EH (cell line): Measurements from ENCODE around the gene ZBTB7B.
"Not testable (repeated sequence)": the region's sequence is repeated elsewhere in the genome, so short reads cannot be mapped to it uniquely, and the experiment has no call there.

Experiments used
- DNase-seq: peaks from one replicate; pipeline ENCODE4 v3.0.0-alpha.2; 2015; ENCODE audit warnings: low read depth

Gene ZBTB7B

DNA sequence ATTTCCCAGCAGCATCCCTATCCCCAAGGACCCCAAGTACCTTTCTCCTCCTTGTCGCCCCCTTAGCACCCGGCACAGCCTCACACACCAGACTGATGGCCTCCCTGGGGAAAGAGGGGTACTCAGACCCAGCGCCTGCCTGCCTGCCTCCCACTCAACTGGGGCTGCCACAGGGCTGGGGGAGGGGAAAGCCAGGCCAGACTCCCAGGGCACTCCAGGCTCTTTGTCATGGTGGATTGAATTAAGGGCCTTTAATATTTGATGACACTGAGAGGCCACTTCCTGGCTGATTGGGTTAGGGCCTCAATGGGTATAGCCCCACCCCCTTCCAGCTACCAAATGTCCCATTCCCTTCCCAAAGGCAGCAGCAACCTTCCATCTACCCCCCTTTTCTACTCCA lies 33.9 kb upstream of the ZBTB7B start:
- DNase-seq, result no peak

- no peak for DNase-seq
Observed at GRCh38 chr1:154969246-154969645, 33.4 kb upstream of the ZBTB7B start.

- no peak for DNase-seq
Observed at GRCh38 chr1:154969860-154970452, 32.6 kb upstream of the ZBTB7B start.

DNA sequence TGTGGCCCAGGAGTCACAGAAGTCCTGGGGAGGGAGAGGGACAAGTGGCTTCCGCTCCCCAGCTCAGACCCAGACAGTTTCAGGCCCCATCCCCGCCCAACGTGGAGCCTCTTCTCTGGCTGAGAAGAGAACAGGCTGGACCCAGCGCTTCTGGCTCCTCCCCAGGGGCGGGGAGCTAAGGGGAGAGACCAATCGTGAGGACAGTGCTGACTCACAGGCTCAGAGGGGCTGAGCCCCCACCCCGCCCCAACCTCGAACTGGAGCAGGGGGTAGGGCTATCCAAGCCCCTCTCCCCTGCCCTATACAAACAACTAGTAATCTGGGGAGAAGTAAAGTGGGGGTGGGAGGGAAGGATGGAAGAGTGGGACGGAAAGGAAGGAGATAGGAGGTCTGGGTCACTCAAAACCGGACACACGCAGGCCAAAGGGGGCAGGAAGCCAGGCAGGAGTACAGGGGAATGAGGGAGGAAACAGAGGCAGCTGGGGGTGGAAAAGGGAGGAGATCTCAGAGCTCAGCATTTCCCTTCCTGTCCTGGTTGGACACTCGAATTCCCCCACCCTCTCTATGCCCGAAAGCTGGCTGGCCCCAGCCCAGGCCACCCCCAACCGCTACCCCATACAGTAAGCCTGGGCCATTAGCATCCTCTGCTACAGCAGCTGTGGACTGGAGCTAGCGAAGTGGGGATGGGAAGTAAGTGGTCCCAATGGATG lies 31.8 kb upstream of the ZBTB7B start, which contains the start of gene SHC1:
Gene SHC1, minus strand, starts transcription at position 117 of the 710 bp plus-strand sequence. CDS start 221 bp downstream, outside the sequence.
- peak; percentile 98 for DNase-seq

DNA sequence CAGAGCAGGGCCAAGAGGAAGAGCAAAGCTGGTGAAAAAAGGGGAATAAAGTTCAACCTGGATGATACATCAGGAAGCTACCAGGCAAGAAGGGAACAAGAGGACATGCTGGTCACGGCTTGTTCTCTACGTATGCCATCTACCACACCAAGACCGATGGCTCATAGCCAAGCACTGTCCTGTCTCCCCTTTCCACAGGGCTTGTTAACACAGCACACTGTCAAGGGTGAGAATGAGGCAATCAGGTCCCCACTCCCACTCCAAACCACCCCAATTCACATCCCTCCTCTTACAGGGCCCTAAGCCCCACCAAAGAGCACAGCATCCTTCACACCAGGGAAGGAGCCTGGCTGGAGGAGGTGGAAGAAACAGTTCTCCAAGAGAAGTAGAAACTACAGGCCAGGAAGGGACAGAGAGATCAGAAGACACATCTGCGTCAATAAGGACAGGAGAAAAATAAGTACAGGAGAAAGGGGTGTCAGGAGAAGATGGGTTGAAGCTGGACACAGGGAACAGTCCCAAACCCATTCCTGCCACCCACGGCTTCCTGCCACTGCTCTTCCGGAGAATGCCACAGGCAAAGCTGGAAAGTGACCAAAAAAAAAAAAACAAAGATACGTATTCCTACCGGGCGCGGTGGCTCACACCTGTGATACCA lies 31.1 kb upstream of the ZBTB7B start:
- no peak for DNase-seq

DNA sequence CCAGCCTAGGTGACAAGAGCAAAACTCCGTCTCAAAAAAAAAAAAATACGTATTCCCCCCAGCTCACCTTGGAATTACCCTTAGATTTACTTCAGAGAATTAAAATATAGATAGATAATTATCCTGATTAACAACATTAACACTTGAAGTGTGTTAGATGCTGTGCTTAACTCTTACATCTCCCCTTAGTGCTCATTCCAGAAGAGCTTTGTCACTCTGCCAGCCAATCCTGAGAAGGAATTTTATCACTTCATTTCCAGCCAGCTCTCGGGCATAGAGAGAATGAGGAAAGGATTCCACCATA lies 30.4 kb upstream of the ZBTB7B start:
- DNase-seq, result no peak

- DNase-seq, result peak; percentile 99
Observed at GRCh38 chr1:154972517-154973343, 29.9 kb upstream of the ZBTB7B start.

GRCh38 chr1:154973344-154974101 lies 29.1 kb upstream of the ZBTB7B start:
- DNase-seq, result peak; percentile 99

DNA sequence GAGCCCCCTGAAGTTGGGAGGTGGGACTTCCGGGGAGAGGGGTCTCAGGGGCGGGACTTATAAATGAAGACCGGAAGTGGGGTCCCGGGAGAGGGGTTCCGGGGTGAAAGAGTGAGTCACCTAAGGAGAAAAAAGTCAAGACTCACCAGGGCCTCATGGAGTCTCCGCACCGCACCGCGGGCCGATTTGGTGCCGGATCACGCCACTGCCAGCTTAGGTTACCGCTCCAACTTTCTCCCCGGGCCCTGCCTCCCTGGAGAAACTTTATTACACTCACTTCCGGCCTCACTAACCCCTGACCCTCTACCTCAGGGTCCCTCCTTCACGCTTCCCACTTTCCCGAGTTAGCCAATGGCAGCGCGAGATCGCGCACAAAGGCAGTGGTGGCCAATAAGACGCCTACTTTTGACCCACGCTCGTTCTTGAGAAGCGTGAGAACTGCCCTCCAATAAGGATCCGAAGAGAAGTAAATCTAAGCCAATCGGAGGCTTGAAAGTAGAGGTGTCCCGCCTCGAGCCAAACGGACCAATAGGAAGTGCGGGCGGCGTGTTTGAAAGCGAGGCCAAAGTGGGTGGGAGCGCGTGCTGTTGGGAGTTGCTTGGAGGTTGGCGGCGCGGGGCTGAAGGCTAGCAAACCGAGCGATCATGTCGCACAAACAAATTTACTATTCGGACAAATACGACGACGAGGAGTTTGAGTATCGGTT lies 28.3 kb upstream of the ZBTB7B start, which contains the start of gene CKS1B:
Gene CKS1B, plus strand, starts transcription at position 580 of the 706 bp plus-strand sequence. Its CDS starts 65 bp downstream, at position 645.
- DNase-seq, result peak; percentile 100

- peak; percentile 97 for DNase-seq
Observed at GRCh38 chr1:154974808-154975408, 27.7 kb upstream of the ZBTB7B start.

GRCh38 chr1:154975409-154976059 lies 27.1 kb upstream of the ZBTB7B start:
- peak; percentile 72 for DNase-seq

GRCh38 chr1:154977762-154978161 lies 24.8 kb upstream of the ZBTB7B start:
- not testable (repeated sequence) for DNase-seq

GRCh38 chr1:154978360-154978759 lies 24.2 kb upstream of the ZBTB7B start:
- DNase-seq, result no peak

DNA sequence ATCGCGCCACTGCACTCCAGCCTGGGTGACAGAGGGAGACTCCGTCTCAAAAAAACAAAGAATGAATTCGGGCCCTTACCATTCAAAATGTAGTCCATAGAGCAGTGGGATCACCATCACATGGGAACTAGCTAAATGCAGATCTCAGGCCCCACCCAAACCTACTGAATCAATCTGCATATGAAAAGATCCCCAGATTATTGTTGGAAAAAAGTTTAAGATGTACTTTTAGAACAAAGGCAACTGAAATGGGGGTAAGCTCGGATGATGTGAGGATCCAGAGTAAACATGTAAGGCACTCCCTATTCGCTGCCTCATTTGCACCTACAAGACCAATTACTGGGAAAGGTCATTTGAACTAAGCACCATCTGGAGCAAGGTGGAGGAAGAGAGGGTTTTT lies 20.3 kb upstream of the ZBTB7B start:
- no peak for DNase-seq

DNA sequence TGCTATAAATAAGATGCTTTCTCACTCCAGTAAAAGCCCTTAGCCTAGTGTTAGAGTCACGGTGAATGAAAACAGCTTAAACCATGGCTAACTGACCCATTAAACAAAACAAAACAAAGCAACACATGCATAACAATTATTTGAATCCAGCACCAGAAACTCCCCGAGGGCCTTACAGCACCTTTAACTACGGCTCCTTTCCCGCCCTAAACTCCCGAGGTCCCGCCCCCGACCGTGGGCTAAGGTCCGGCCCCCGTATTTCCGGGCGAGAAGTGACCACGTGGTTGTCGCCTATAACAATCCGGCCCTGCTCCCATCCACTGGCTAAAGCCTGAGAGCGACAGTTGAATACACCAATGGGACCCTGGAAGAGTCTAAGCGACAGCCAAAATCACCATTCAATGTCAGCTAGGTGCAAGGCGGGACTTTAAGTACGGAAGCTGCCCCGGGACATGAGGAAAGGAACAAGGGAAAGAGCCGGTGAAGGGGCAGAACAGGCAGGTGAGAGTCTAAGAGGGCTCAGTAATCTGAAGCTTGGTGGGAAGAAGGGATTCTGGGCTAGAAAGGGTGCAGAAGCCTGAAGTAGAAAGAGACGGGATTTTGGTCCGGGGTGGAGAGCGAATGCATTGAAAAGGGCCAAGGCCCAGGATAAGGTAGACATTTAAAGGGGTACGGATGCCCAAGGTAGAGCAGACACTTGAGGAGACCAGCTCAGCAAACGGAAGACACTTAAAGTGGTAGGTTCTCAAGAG lies 19.5 kb upstream of the ZBTB7B start, which contains the start of gene FLAD1:
Gene FLAD1, plus strand, starts transcription at position 448 of the 752 bp plus-strand sequence. CDS start 351 bp downstream, outside the sequence.
- peak; percentile 100 for DNase-seq

DNA sequence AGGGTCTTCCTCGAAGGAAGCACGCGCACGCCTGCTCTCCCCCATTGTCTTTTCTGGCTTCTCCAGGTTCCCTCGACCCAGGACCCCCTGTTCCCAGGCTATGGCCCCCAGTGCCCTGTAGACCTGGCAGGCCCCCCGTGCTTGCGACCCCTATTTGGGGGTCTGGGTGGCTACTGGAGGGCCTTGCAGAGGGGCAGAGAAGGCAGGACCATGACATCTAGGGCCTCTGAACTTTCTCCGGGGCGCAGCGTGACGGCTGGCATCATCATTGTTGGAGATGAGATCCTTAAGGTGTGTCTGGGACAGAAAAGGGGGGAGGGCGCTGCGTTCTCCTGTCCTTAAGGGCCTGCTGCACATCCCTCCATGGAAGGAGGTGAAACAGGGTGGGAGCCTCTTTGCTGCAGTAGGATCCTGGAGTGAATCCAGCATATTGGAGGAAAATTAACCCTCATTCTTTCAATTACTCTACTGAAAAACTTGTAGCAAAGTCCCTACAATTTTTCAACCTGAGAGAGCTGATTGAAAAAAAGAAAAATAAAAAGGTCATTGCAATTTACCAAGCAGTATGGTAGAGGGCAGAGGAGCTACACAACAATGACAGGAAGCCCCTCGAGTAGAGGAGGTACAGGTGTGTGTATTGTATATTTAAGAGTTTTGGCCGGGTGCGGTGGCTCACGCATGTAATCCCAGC lies 18.7 kb upstream of the ZBTB7B start:
- DNase-seq, result no peak

DNA sequence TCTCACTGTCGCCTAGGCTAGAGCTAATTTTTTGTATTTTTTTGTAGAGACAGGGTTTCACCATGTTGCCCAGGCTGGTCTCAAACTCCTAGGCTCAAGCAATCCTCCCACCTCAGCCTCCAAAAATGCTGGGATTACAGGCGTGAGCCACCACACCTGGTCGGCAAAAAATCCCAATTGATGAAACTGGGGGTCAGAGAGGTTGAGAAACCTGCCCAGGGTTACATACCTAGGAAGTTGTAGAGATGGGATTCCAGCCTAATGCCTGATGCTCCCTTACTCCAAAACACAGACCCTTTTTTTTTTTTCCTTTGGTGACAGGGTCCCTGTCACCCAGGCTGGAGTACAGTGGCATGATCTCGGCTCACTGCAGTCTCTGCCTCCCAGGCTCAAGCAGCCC lies 15.9 kb upstream of the ZBTB7B start:
- not testable (repeated sequence) for DNase-seq

GRCh38 chr1:154987326-154987725 lies 15.3 kb upstream of the ZBTB7B start:
- no peak for DNase-seq
